ENCODE measurements around the gene CCDC88B.
A peak's percentile ranks its signal among the peaks of the same experiment; 100 is the strongest.

The CCDC88B gene

DNA sequence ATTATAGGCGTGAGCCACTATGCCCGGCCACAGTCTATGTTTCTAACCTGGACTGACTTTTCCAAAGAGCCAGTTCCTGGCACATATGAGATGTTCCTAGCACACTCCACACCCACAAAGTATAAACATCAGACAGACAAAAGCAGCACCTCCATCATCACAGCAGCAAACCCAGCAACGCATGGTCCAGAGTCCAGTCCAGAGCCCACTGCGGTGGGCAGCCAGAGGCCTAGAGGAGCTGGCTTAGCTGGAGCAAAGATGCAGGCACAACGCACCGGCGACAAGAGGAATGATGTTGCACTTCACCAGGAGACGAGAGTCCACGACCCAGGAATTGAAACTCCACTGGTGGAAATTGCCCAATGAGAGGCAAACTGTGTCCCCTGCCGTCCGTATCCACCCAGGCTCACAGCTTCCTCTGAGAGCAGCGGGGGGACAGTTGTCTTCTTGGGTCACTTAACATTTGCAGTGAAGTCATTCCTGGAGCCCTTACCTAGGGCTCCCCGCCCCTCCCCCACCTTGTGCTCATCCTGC, 55.6 kb downstream of the CCDC88B start:
- H3K27ac ChIP-seq (ENCODE audit: extremely low read depth, low read depth, low read length): no peak overlapping the region
- POLR2A ChIA-PET: interaction anchor here (0.7 kb wide), 1 partner anchor 9 kb away, joined by 3 read pairs; no protein-coding TSS in a partner anchor

GRCh38 chr11:64396079-64396591, 56.1 kb downstream of the CCDC88B start:
- ChIA-PET CTCF (interaction anchor here (0.8 to 1.3 kb wide), 3 partner anchors 53 to 254 kb away, joined by 3 to 5 read pairs (median 4); no protein-coding TSS in a partner anchor), POLR2A (interaction anchor here (0.7 kb wide), 1 partner anchor 9 kb away, joined by 3 read pairs; no protein-coding TSS in a partner anchor)
- no peaks in the 10 kb centered on the region for H3K9me3 ChIP-seq (ENCODE audit: control insufficient read depth, insufficient read depth, low read depth, low read length)
- TF ChIP-seq ZNF350 (tag by site-specific recombination; IDR thresholded peaks at IDR 0.05) (no peak), ZNF571 (tag by site-specific recombination; IDR thresholded peaks at IDR 0.05) (no peak), ZBTB20 (tag by site-specific recombination; IDR thresholded peaks at IDR 0.05) (peak; percentile 66), ZNF335 (tag by site-specific recombination; conservative IDR thresholded peaks at IDR 0.05) (peak; percentile 76)
- H3K4me1 ChIP-seq (ENCODE audit: control insufficient read depth, insufficient read depth, low read length): no peaks in the 10 kb centered on the region
- H3K36me3 ChIP-seq (ENCODE audit: control insufficient read depth in 2 of 2, insufficient read depth in 1 of 2, low read length in 2 of 2): no peaks in the 10 kb centered on the region
- H3K27ac ChIP-seq (ENCODE audit: extremely low read depth, low read depth, low read length): no peak overlapping the region
- no peak overlapping the region for H3K4me3 ChIP-seq (ENCODE audit: low read depth, low read length)

More for the DNA sequence above, 55.6 kb downstream of the CCDC88B start:
- CTCF ChIA-PET: interaction anchor here (0.8 to 1.3 kb wide), 3 partner anchors 54 to 255 kb away, joined by 3 to 5 read pairs (median 4); no protein-coding TSS in a partner anchor
- no peaks in the 10 kb centered on the region for H3K36me3 ChIP-seq (ENCODE audit: control insufficient read depth in 2 of 2, insufficient read depth in 1 of 2, low read length in 2 of 2)
- TF ChIP-seq ZIC2 (tag by site-specific recombination; IDR thresholded peaks at IDR 0.05): peak; percentile 49; the same call in 1 of the 2 replicates
- TF ChIP-seq, protein P1, sequence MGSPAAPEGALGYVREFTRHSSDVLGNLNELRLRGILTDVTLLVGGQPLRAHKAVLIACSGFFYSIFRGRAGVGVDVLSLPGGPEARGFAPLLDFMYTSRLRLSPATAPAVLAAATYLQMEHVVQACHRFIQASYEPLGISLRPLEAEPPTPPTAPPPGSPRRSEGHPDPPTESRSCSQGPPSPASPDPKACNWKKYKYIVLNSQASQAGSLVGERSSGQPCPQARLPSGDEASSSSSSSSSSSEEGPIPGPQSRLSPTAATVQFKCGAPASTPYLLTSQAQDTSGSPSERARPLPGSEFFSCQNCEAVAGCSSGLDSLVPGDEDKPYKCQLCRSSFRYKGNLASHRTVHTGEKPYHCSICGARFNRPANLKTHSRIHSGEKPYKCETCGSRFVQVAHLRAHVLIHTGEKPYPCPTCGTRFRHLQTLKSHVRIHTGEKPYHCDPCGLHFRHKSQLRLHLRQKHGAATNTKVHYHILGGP (tag by site-specific recombination; IDR thresholded peaks at IDR 0.05): no peak
- no peak overlapping the region for H3K4me3 ChIP-seq (ENCODE audit: low read depth, low read length)
- no peaks in the 10 kb centered on the region for H3K9me3 ChIP-seq (ENCODE audit: control insufficient read depth, insufficient read depth, low read depth, low read length)
- no peaks in the 10 kb centered on the region for H3K4me1 ChIP-seq (ENCODE audit: control insufficient read depth, insufficient read depth, low read length)

DNA sequence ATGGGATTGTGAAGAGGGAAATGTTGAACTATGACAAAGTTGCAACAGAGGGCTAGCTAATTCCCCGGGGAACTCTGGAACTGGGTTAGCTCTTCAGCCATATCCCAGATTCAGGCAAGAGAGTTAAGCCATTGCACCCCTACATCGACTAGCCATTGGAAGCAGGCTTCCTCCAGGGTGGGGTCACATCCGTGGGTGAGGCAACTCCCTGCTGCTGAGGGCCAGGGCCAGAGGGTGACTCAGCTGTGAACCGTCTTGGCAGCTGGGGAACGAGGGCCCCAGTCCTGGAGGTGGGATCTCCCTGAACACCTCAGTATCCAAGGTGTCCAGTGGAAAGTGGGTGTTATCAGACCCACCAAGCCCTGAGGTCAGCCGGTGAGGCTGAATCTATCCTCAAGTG, 60.1 kb downstream of the CCDC88B start:
- no peak overlapping the region for H3K27ac ChIP-seq (ENCODE audit: extremely low read depth, low read depth, low read length)

More for the DNA sequence above, 60.1 kb downstream of the CCDC88B start:
- H3K9me3 ChIP-seq (ENCODE audit: control insufficient read depth, insufficient read depth, low read depth, low read length): no peaks in the 10 kb centered on the region
- CTCF ChIA-PET: interaction anchor here (0.7 to 1.0 kb wide), 2 partner anchors 45 to 50 kb away, joined by 3 to 5 read pairs; no protein-coding TSS in a partner anchor
- no peaks in the 10 kb centered on the region for H3K36me3 ChIP-seq (ENCODE audit: control insufficient read depth in 2 of 2, insufficient read depth in 1 of 2, low read length in 2 of 2)
- H3K4me3 ChIP-seq (ENCODE audit: low read depth, low read length): no peak overlapping the region
- H3K4me1 ChIP-seq (ENCODE audit: control insufficient read depth, insufficient read depth, low read length): no peaks in the 10 kb centered on the region
- TF ChIP-seq ZNF704 (tag by site-specific recombination; IDR thresholded peaks at IDR 0.05): no peak
- TF ChIP-seq TCF7L2 (IDR thresholded peaks at IDR 0.05; ENCODE audit: borderline replicate concordance, low read depth, low read length): no peak
- no peak for TF ChIP-seq ZNF792 (tag by site-specific recombination; IDR thresholded peaks at IDR 0.05)
- TF ChIP-seq ZNF747 (tag by site-specific recombination; IDR thresholded peaks at IDR 0.05): no peak
- no peak for TF ChIP-seq REST (tag by site-specific recombination; IDR thresholded peaks at IDR 0.05)
- TF ChIP-seq ZNF174 (tag by site-specific recombination; IDR thresholded peaks at IDR 0.05): no peak
- no peak for TF ChIP-seq OVOL3 (tag by site-specific recombination; IDR thresholded peaks at IDR 0.05)
- TF ChIP-seq RBAK (tag by site-specific recombination; IDR thresholded peaks at IDR 0.05): no peak
- POLR2A ChIA-PET: no interaction called here
